Measurements from ENCODE around the gene OR52A1.

DNA sequence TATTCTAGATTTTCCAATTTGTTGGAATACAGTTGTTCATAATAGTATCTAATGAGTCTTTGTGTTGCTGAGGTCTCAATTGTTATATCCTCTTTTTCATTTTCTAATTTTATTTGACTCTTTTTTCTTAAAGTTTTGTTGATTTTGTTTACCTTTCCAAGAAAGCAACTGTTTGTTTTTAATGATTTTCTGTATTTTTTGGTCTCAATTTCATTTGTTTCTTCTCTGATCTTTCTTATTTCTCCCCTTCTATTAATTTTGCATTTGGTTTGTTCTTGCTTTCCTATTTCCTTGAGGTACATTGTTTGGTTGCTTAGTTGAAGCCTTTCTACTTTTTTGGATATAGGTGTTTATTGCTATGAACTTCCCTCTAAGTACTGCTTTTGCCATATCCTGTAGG, 5.2 kb upstream of the OR52A1 start:
- no peak for TF ChIP-seq POLR2A (IDR thresholded peaks at IDR 0.05)
- TF ChIP-seq, protein P1, sequence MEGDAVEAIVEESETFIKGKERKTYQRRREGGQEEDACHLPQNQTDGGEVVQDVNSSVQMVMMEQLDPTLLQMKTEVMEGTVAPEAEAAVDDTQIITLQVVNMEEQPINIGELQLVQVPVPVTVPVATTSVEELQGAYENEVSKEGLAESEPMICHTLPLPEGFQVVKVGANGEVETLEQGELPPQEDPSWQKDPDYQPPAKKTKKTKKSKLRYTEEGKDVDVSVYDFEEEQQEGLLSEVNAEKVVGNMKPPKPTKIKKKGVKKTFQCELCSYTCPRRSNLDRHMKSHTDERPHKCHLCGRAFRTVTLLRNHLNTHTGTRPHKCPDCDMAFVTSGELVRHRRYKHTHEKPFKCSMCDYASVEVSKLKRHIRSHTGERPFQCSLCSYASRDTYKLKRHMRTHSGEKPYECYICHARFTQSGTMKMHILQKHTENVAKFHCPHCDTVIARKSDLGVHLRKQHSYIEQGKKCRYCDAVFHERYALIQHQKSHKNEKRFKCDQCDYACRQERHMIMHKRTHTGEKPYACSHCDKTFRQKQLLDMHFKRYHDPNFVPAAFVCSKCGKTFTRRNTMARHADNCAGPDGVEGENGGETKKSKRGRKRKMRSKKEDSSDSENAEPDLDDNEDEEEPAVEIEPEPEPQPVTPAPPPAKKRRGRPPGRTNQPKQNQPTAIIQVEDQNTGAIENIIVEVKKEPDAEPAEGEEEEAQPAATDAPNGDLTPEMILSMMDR (IDR thresholded peaks at IDR 0.05): no peak
